Forelimb muscle (tissue), 1 donor: ENCODE measurements around the gene CLDN7. TPM values are rescaled to one million over a fixed set of nuclear protein-coding genes. Genes with fewer than 3 reads are reported as not detected.
A peak's percentile ranks its signal among the peaks of the same experiment; 100 is the strongest.

ENCODE experiments used
- DNase-seq: peaks from one replicate; pipeline ENCODE4 v3.0.0-alpha.2; 2013; ENCODE audit warnings: low read depth
- polyA plus RNA-seq: library from polyadenylated mRNA; unstranded; fragments of 120-200 nt; gene quantifications from one replicate; pipeline ENCODE4 v1.2.1, GENCODE V29; 2013; ENCODE audit not compliant: insufficient read length

Gene CLDN7
- polyA plus RNA-seq = 0.99 TPM

GRCh38 chr17:7262192-7262934 lies at the start of gene CLDN7:
TSS of gene CLDN7 (minus strand) at chr17:7262478. CDS start at chr17:7262043, 435 bp downstream.
- no peak for DNase-seq

- no peak for DNase-seq
These were observed 48.9 kb upstream of the CLDN7 start for GRCh38 chr17:7311110-7311705.

- no peak for DNase-seq
These were observed 47.4 kb upstream of the CLDN7 start for GRCh38 chr17:7309628-7310027.

- no peak for DNase-seq
These were observed 46.6 kb upstream of the CLDN7 start for GRCh38 chr17:7308625-7309433.

GRCh38 chr17:7307686-7308624 lies 45.7 kb upstream of the CLDN7 start:
- DNase-seq = no peak

- peak; percentile 100 for DNase-seq
These were observed 44.8 kb upstream of the CLDN7 start, which contains the start of gene EIF5A for GRCh38 chr17:7306911-7307685. TSS of gene EIF5A (plus strand) at chr17:7307628. CDS start at chr17:7309636, 2,008 bp downstream.

- DNase-seq = no peak
These were observed 41.9 kb upstream of the CLDN7 start for GRCh38 chr17:7304179-7304578.

GRCh38 chr17:7296189-7296861 lies 34.0 kb upstream of the CLDN7 start:
- no peak for DNase-seq

GRCh38 chr17:7295230-7296180 lies 33.2 kb upstream of the CLDN7 start:
- no peak for DNase-seq

- DNase-seq = no peak
These were observed 32.4 kb upstream of the CLDN7 start, which contains the start of gene YBX2 for GRCh38 chr17:7294614-7295153. TSS of gene YBX2 (minus strand) at chr17:7294639. CDS start at chr17:7294500, 139 bp downstream.

- DNase-seq = no peak
These were observed 31.7 kb upstream of the CLDN7 start for GRCh38 chr17:7293816-7294613.

GRCh38 chr17:7293159-7293558 lies 30.9 kb upstream of the CLDN7 start:
- DNase-seq = no peak

- DNase-seq = no peak
These were observed 30.5 kb upstream of the CLDN7 start for GRCh38 chr17:7292729-7293128.

- no peak for DNase-seq
These were observed 29.9 kb upstream of the CLDN7 start for GRCh38 chr17:7292194-7292593.

- DNase-seq = no peak
These were observed 28.4 kb upstream of the CLDN7 start for GRCh38 chr17:7290685-7291084.

GRCh38 chr17:7290166-7290565 lies 27.9 kb upstream of the CLDN7 start:
- no peak for DNase-seq

GRCh38 chr17:7289256-7290032 lies 27.2 kb upstream of the CLDN7 start:
- DNase-seq = no peak
